K562 (cell line): ENCODE data around the gene C5orf52. TPM values are rescaled to one million over a fixed set of nuclear protein-coding genes. Genes with fewer than 3 reads are reported as not detected.

ENCODE experiments used
- CREBBP ChIP-seq: IDR thresholded peaks from one replicate; pipeline ENCODE4 v1.6.1; 2012; ENCODE audit warnings: low read depth, mild to moderate bottlenecking, control low read depth, inconsistent platforms, low read length
- HDAC2 ChIP-seq: fragments of 450-650 bp; IDR thresholded peaks from 2 replicates; pipeline ENCODE4 v1.6.1; 2016; ENCODE audit warnings: mild to moderate bottlenecking
- OTX1 ChIP-seq: fragments of 450-650 bp; formaldehyde crosslinking; IDR thresholded peaks from 2 replicates; pipeline ENCODE4 v1.4.0; 2022; ENCODE audit warnings: mild to moderate bottlenecking
- STAG1 ChIP-seq: sonication (generic); formaldehyde crosslinking; IDR thresholded peaks from 2 replicates; pipeline ENCODE4 v1.5.0; 2020; ENCODE audit warnings: missing genetic modification reagents, borderline replicate concordance
- XRCC3 ChIP-seq: fragments of 450-650 bp; IDR thresholded peaks from 2 replicates; pipeline ENCODE4 v1.6.1; 2017; ENCODE audit warnings: mild to moderate bottlenecking, moderate library complexity
- ZBTB17 ChIP-seq: fragments of 450-650 bp; formaldehyde crosslinking; IDR thresholded peaks from 2 replicates; pipeline ENCODE4 v1.4.0; 2020; ENCODE audit warnings: mild to moderate bottlenecking
- ZC3H4 ChIP-seq: sonication (generic); formaldehyde crosslinking; IDR thresholded peaks from 2 replicates; pipeline ENCODE4 v1.9.0; 2021; ENCODE audit warnings: missing genetic modification reagents, borderline replicate concordance
- ZMIZ1 ChIP-seq, 2 experiments: fragments of 150-350 bp in 1 of 2; IDR thresholded peaks; 2 replicates each; pipeline ENCODE4 v1.6.1; 2012 to 2016; ENCODE audit warnings: low read depth in 2 of 2, low read length in 2 of 2, mild to moderate bottlenecking in 1 of 2, moderate library complexity in 1 of 2
- ZSCAN29 ChIP-seq: fragments of 450-650 bp; IDR thresholded peaks from 2 replicates; pipeline ENCODE4 v1.6.1; 2017
- polyA plus RNA-seq, 8 experiments: library from polyadenylated mRNA; depleted of rRNA in 4 of 8; stranded (reverse) in 5 of 8; unstranded in 3 of 8; fragments of >200 nt; fragmentation: Nextera tagmentation in 2 of 8; fragmentation: Illumina TruSeq in 1 of 8; extraction: Ambion mirVana in 2 of 8; extraction: Trizol in 1 of 8; gene quantifications; 2 replicates each; pipeline versions ENCODE4 v1.2.1 to v1.2.3, GENCODE V29; 2011 to 2014; ENCODE audit warnings: inconsistent platforms in 1 of 8, missing spikeins in 1 of 8
- total RNA-seq, 7 experiments: library from RNA; depleted of rRNA in 6 of 7; stranded (reverse); fragments of >200 nt in 6 of 7; fragmentation: Illumina TruSeq in 2 of 7; extraction: Trizol in 2 of 7; gene quantifications; 2 replicates each; pipeline versions ENCODE4 v1.2.1 to v1.2.3, GENCODE V29; 2011 to 2021; ENCODE audit warnings: low replicate concordance in 1 of 7
- TF ChIP-seq, protein P1 (sequence below): sonication (generic); formaldehyde crosslinking; IDR thresholded peaks from 2 replicates; pipeline ENCODE4 v1.8.1; 2023; ENCODE audit warnings: mild to moderate bottlenecking, missing genetic modification reagents

The C5orf52 gene
- total and polyA plus RNA-seq, 9 of the 15 experiments (the other 6 are each of a cell fraction or from before 2014, with no cell fraction given): not detected

DNA sequence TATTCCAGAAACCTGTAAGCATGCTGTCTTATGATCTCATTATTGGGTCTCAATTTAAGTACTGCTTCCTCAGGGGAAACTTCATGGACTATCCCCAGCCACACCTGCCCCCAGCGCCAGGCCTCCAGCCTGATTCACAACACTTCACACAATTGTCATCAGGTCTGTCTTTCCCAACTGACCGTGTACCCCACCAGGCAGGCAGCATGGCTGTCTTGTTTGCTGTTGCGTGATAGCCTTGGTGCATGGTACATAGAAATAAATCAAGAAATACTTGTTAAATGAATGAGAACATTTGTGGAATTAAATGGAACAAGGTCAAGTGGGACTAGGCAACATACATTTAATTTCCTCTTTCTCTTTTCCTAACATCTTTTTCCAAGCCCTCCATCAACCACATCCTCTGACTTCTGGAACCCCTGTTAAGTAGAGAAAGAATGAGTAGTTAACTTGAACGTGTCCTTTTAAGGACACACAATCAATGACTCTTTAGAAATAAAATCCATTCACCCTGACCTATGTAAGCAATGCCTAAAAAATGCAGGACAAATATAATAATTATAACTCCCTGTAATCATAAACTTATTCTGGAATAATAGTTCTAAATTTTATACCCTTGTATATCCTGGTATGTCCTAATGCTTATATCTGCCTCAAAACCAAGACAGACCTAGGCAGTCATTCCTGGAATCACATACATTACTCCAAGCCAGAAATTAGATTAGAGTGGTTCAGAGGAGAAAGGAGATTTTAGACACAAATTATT is 42.7 kb downstream of the C5orf52 start (continued):
- TF ChIP-seq, protein P1, sequence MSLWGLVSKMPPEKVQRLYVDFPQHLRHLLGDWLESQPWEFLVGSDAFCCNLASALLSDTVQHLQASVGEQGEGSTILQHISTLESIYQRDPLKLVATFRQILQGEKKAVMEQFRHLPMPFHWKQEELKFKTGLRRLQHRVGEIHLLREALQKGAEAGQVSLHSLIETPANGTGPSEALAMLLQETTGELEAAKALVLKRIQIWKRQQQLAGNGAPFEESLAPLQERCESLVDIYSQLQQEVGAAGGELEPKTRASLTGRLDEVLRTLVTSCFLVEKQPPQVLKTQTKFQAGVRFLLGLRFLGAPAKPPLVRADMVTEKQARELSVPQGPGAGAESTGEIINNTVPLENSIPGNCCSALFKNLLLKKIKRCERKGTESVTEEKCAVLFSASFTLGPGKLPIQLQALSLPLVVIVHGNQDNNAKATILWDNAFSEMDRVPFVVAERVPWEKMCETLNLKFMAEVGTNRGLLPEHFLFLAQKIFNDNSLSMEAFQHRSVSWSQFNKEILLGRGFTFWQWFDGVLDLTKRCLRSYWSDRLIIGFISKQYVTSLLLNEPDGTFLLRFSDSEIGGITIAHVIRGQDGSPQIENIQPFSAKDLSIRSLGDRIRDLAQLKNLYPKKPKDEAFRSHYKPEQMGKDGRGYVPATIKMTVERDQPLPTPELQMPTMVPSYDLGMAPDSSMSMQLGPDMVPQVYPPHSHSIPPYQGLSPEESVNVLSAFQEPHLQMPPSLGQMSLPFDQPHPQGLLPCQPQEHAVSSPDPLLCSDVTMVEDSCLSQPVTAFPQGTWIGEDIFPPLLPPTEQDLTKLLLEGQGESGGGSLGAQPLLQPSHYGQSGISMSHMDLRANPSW (CRISPR knock-in tag): no peak
- TF ChIP-seq HDAC2 (no peak), ZBTB17 (CRISPR knock-in tag) (no peak), ZSCAN29 (no peak), OTX1 (CRISPR knock-in tag) (no peak), ZMIZ1 (IDR thresholded peaks at IDR 0.05; ENCODE audit: low read depth in 2 of 2, low read length in 2 of 2) (no peak), XRCC3 (no peak), STAG1 (CRISPR knock-in tag) (no peak), CREBBP (no peak), ZC3H4 (CRISPR knock-in tag) (no peak)
